IPS-15b (cell line): ENCODE results near the gene MUS81.

Experiments used
- H3K27me3 ChIP-seq: one replicate; pipeline ENCODE4 v1.6.1; 2013; ENCODE audit warnings: low read length; ENCODE audit not compliant: control insufficient read depth, insufficient read depth
- H3K36me3 ChIP-seq: one replicate; pipeline ENCODE4 v1.6.1; 2013; ENCODE audit warnings: low read length; ENCODE audit not compliant: control insufficient read depth, insufficient read depth
- H3K4me1 ChIP-seq: one replicate; pipeline ENCODE4 v1.6.1; 2013; ENCODE audit warnings: mild to moderate bottlenecking, low read length; ENCODE audit not compliant: control insufficient read depth, insufficient read depth
- H3K4me3 ChIP-seq: one replicate; pipeline ENCODE4 v1.5.1; 2013; ENCODE audit warnings: low read depth, low read length
- H3K9ac ChIP-seq: one replicate; pipeline ENCODE4 v1.6.1; 2013; ENCODE audit warnings: low read depth, mild to moderate bottlenecking, low read length
- H3K9me3 ChIP-seq: one replicate; pipeline ENCODE4 v1.6.1; 2013; ENCODE audit warnings: mild to moderate bottlenecking, low read length; ENCODE audit not compliant: control insufficient read depth, insufficient read depth

MUS81 gene

GRCh38 chr11:65849771-65850216, 10.4 kb upstream of the MUS81 start:
- no peaks in the 10 kb centered on the region for H3K4me1 ChIP-seq

GRCh38 chr11:65850217-65851082, 9.8 kb upstream of the MUS81 start:
- Histone ChIP-seq H3K36me3 (peaks cover 27% of the 10 kb centered on the region), H3K9me3 (peaks cover 3% of the 10 kb centered on the region), H3K27me3 (no peaks in the 10 kb centered on the region), H3K9ac (no peak overlapping the region), H3K4me1 (no peaks in the 10 kb centered on the region), H3K4me3 (no peak overlapping the region)

More at GRCh38 chr11:65849771-65850216, 10.4 kb upstream of the MUS81 start:
- peaks cover 21% of the 10 kb centered on the region for H3K36me3 ChIP-seq
- peaks cover 3% of the 10 kb centered on the region for H3K9me3 ChIP-seq
- H3K27me3 ChIP-seq, result no peaks in the 10 kb centered on the region
- H3K4me3 ChIP-seq, result no peak overlapping the region
- H3K9ac ChIP-seq, result no peak overlapping the region

GRCh38 chr11:65851083-65851579, 9.1 kb upstream of the MUS81 start:
- no peak overlapping the region for H3K9ac ChIP-seq
- peaks cover 3% of the 10 kb centered on the region for H3K9me3 ChIP-seq
- peaks cover 34% of the 10 kb centered on the region for H3K36me3 ChIP-seq
- no peak overlapping the region for H3K4me3 ChIP-seq
- H3K4me1 ChIP-seq, result peaks cover 1% of the 10 kb centered on the region
- no peaks in the 10 kb centered on the region for H3K27me3 ChIP-seq

- H3K27me3 ChIP-seq, result no peaks in the 10 kb centered on the region
- peaks cover 5% of the 10 kb centered on the region for H3K4me1 ChIP-seq
- no peak overlapping the region for H3K4me3 ChIP-seq
- H3K9ac ChIP-seq, result no peak overlapping the region
- H3K36me3 ChIP-seq, result peaks cover 40% of the 10 kb centered on the region
- peaks cover 3% of the 10 kb centered on the region for H3K9me3 ChIP-seq
Observed at GRCh38 chr11:65851811-65852507, 8.3 kb upstream of the MUS81 start.

GRCh38 chr11:65852508-65853245, 7.6 kb upstream of the MUS81 start:
- no peak overlapping the region for H3K4me3 ChIP-seq
- peaks cover 40% of the 10 kb centered on the region for H3K36me3 ChIP-seq
- peaks cover 3% of the 10 kb centered on the region for H3K9me3 ChIP-seq
- H3K9ac ChIP-seq, result no peak overlapping the region
- H3K4me1 ChIP-seq, result peaks cover 5% of the 10 kb centered on the region
- H3K27me3 ChIP-seq, result no peaks in the 10 kb centered on the region

- Histone ChIP-seq H3K27me3 (no peaks in the 10 kb centered on the region), H3K9ac (no peak overlapping the region), H3K4me1 (peaks cover 5% of the 10 kb centered on the region), H3K9me3 (peaks cover 3% of the 10 kb centered on the region), H3K4me3 (no peak overlapping the region), H3K36me3 (peaks cover 40% of the 10 kb centered on the region)
Observed at GRCh38 chr11:65853246-65853979, 6.8 kb upstream of the MUS81 start.

GRCh38 chr11:65854161-65854592, 6.1 kb upstream of the MUS81 start:
- H3K4me1 ChIP-seq, result peaks cover 5% of the 10 kb centered on the region
- H3K4me3 ChIP-seq, result no peak overlapping the region
- H3K36me3 ChIP-seq, result peaks cover 40% of the 10 kb centered on the region
- H3K9ac ChIP-seq, result no peak overlapping the region
- H3K9me3 ChIP-seq, result peaks cover 3% of the 10 kb centered on the region
- no peaks in the 10 kb centered on the region for H3K27me3 ChIP-seq

GRCh38 chr11:65854852-65855837, 5.1 kb upstream of the MUS81 start:
- H3K27me3 ChIP-seq, result no peaks in the 10 kb centered on the region
- peaks cover 40% of the 10 kb centered on the region for H3K36me3 ChIP-seq
- peaks cover 5% of the 10 kb centered on the region for H3K4me1 ChIP-seq
- no peak overlapping the region for H3K4me3 ChIP-seq
- peaks cover 3% of the 10 kb centered on the region for H3K9me3 ChIP-seq
- no peak overlapping the region for H3K9ac ChIP-seq

- H3K4me1 ChIP-seq, result peaks cover 5% of the 10 kb centered on the region
- no peak overlapping the region for H3K9ac ChIP-seq
- peak overlapping the region; percentile 98 for H3K4me3 ChIP-seq
- peaks cover 40% of the 10 kb centered on the region for H3K36me3 ChIP-seq
- H3K27me3 ChIP-seq, result no peaks in the 10 kb centered on the region
- H3K9me3 ChIP-seq, result peaks cover 3% of the 10 kb centered on the region
Observed at GRCh38 chr11:65855927-65856363, 4.3 kb upstream of the MUS81 start.
